Measurements from ENCODE around the gene PLCB1. TPM values are rescaled to one million over a fixed set of nuclear protein-coding genes. Genes with fewer than 3 reads are reported as not detected.

Gene PLCB1
- total and polyA plus RNA-seq, 4 donors: 1.6 to 43.8 (median 6.1) TPM

DNA sequence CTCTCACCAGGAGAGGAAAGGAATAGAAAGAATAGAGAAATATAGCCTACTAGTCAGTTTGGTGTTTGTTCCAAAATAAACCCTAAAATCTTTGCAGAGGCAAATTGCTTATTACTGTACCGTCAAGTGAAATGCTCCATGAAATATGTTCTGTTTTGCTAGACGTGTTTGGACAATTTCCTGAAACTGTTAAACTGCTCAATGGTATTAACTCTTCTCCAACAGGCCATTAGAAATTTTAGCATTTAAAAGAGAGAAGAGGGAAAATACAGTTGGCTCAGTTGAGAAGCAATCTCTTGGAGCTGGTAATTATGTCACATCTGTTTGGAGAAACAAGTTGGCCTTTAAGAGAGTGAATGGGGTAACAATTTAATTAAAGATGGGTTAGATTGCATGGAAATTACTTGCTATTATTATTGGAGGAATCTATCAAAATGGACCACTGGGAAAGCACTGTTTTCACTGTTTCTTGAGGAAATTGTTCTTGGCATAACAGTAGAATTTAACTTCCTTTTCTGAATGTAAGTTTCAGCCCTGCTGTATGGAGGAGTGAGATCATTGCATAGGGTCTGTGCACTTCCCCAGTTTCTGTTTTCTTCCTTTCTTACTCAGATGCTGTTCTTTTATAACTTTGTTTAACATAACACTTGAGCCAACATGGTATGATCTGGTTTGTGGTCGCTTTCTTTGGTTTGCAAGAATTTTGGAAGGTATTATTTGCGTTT, 373.6 kb downstream of the PLCB1 start:
- no peaks in the 10 kb centered on the region for H3K36me3 ChIP-seq (ENCODE audit: control insufficient read depth in 4 of 4, insufficient read depth in 4 of 4, low read length in 4 of 4)
- TF ChIP-seq, protein P1, sequence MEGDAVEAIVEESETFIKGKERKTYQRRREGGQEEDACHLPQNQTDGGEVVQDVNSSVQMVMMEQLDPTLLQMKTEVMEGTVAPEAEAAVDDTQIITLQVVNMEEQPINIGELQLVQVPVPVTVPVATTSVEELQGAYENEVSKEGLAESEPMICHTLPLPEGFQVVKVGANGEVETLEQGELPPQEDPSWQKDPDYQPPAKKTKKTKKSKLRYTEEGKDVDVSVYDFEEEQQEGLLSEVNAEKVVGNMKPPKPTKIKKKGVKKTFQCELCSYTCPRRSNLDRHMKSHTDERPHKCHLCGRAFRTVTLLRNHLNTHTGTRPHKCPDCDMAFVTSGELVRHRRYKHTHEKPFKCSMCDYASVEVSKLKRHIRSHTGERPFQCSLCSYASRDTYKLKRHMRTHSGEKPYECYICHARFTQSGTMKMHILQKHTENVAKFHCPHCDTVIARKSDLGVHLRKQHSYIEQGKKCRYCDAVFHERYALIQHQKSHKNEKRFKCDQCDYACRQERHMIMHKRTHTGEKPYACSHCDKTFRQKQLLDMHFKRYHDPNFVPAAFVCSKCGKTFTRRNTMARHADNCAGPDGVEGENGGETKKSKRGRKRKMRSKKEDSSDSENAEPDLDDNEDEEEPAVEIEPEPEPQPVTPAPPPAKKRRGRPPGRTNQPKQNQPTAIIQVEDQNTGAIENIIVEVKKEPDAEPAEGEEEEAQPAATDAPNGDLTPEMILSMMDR (IDR thresholded peaks at IDR 0.05; ENCODE audit: control extremely low read depth, extremely low read depth): no peak
- no peaks in the 10 kb centered on the region for H3K9me3 ChIP-seq (ENCODE audit: control insufficient read depth in 4 of 4, insufficient read depth in 3 of 4, low read length in 3 of 4)
- no peak for ATAC-seq (ENCODE audit: insufficient read depth, low FRiP score)
- no peak overlapping the region for H3K27ac ChIP-seq (ENCODE audit: low read depth in 1 of 2, low read length in 1 of 2)
- 76 to 85% methylated on average over 4 of the region's 4 CpGs for WGBS, 2 donors
- peaks cover 0 to 3% (median 0%) of the 10 kb centered on the region in 5 donors for H3K4me1 ChIP-seq (ENCODE audit: control insufficient read depth in 5 of 5, insufficient read depth in 5 of 5, low read length in 5 of 5)
- no peak overlapping the region for H3K9ac ChIP-seq (ENCODE audit: insufficient read depth in 1 of 2, low read length in 2 of 2)
- DNase-seq: no peak
- no peak overlapping the region for H3K4me3 ChIP-seq
- H3K27me3 ChIP-seq (ENCODE audit: control insufficient read depth in 3 of 3, insufficient read depth in 3 of 3, low read length in 2 of 3): no peaks in the 10 kb centered on the region

DNA sequence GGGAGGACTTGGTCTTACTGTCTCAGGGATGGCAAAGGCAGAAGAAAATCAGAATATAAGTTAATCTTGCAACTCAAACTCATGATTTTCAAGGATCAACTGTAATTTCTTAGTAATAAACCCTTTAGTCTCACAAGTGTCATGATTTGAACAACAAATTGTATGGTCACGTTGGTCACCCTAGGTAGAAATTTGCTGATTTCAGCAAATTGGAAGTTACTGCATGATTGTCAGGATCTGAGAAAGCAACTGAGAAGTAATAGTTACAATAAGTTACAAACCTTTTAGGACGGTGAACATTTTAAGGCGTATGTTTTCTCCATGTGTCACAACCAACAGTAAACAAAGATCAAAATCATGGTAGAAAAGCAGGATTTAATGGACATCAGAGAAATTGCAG, 375.2 kb downstream of the PLCB1 start:
- 97 to 99% methylated on average over 3 of the region's 3 CpGs for WGBS, 2 donors
- TF ChIP-seq, protein P1 (IDR thresholded peaks at IDR 0.05; ENCODE audit: control extremely low read depth, extremely low read depth): no peak
- H3K4me3 ChIP-seq: no peak overlapping the region

DNA sequence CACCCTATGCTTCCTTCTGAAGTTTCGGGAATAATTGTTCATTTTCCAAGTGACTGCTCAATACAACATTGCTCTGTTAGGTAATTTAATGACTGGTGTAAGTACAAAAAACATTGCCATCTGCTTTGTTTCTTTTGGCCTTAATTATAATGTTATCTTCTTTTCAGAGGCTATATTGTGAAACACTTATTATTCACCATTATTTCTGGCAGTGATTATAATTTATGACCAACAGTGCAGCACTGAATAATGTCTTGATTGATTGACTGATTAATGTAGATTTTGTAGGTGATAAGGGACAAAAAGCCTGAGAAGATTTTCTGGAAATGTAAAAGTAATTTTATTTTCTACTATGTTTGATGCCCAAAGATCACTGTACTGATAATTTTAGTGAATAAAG, 377.7 kb downstream of the PLCB1 start:
- no peak overlapping the region for H3K4me3 ChIP-seq
- no peak overlapping the region for H3K27ac ChIP-seq (ENCODE audit: low read depth in 1 of 2, low read length in 1 of 2)
- DNase-seq (peak in 2 of 3 donors; percentile 16 to 29), ATAC-seq (ENCODE audit: insufficient read depth, low FRiP score) (no peak)
- TF ChIP-seq, protein P1 (IDR thresholded peaks at IDR 0.05; ENCODE audit: control extremely low read depth, extremely low read depth): no peak
- H3K36me3 ChIP-seq (ENCODE audit: control insufficient read depth in 4 of 4, insufficient read depth in 4 of 4, low read length in 4 of 4): no peaks in the 10 kb centered on the region
- 83 to 94% methylated on average over 1 of the region's 1 CpG for WGBS, 2 donors
- H3K9ac ChIP-seq (ENCODE audit: insufficient read depth in 1 of 2, low read length in 2 of 2): no peak overlapping the region
- peaks cover 0 to 3% (median 0%) of the 10 kb centered on the region in 5 donors for H3K4me1 ChIP-seq (ENCODE audit: control insufficient read depth in 5 of 5, insufficient read depth in 5 of 5, low read length in 5 of 5)
- no peaks in the 10 kb centered on the region for H3K27me3 ChIP-seq (ENCODE audit: control insufficient read depth in 3 of 3, insufficient read depth in 3 of 3, low read length in 2 of 3)
- H3K9me3 ChIP-seq (ENCODE audit: control insufficient read depth in 4 of 4, insufficient read depth in 3 of 4, low read length in 3 of 4): no peaks in the 10 kb centered on the region

More for the DNA sequence above, 375.2 kb downstream of the PLCB1 start:
- no peaks in the 10 kb centered on the region for H3K36me3 ChIP-seq (ENCODE audit: control insufficient read depth in 4 of 4, insufficient read depth in 4 of 4, low read length in 4 of 4)
- H3K9me3 ChIP-seq (ENCODE audit: control insufficient read depth in 4 of 4, insufficient read depth in 3 of 4, low read length in 3 of 4): no peaks in the 10 kb centered on the region
- no peak overlapping the region for H3K27ac ChIP-seq (ENCODE audit: low read depth in 1 of 2, low read length in 1 of 2)
- no peak overlapping the region for H3K9ac ChIP-seq (ENCODE audit: insufficient read depth in 1 of 2, low read length in 2 of 2)
- ATAC-seq (ENCODE audit: insufficient read depth, low FRiP score): no peak
- no peak for DNase-seq
- peaks cover 0 to 3% (median 0%) of the 10 kb centered on the region in 5 donors for H3K4me1 ChIP-seq (ENCODE audit: control insufficient read depth in 5 of 5, insufficient read depth in 5 of 5, low read length in 5 of 5)
- H3K27me3 ChIP-seq (ENCODE audit: control insufficient read depth in 3 of 3, insufficient read depth in 3 of 3, low read length in 2 of 3): no peaks in the 10 kb centered on the region
